Endothelial cell of umbilical vein (primary cell): ENCODE measurements around the gene GLT8D1.

Source experiments
- CTCF ChIP-seq, 2 donors: IDR thresholded peaks; 1 replicate in 1 of 2; 2 replicates in 1 of 2; pipeline ENCODE4 v1.5.1; 2011; ENCODE audit warnings: low read length in 2 of 2, mild to moderate bottlenecking in 2 of 2, moderate library complexity in 2 of 2, control low read depth in 1 of 2, inconsistent platforms in 1 of 2, low read depth in 1 of 2; ENCODE audit not compliant: insufficient read depth in 1 of 2; ENCODE audit errors: extremely low read depth in 1 of 2
- EZH2 ChIP-seq: IDR thresholded peaks from 2 replicates; pipeline ENCODE4 v1.6.1; 2012; ENCODE audit warnings: borderline replicate concordance, low read depth, mild to moderate bottlenecking, moderate library complexity, low read length, inconsistent platforms; ENCODE audit not compliant: severe bottlenecking
- POLR2A ChIP-seq: IDR thresholded peaks from 2 replicates; pipeline ENCODE4 v1.6.1; 2012; ENCODE audit warnings: low read depth, mild to moderate bottlenecking, control low read depth, low read length

GRCh38 chr3:52693071-52693470 is 12.5 kb downstream of the GLT8D1 start:
- TF ChIP-seq CTCF (IDR thresholded peaks at IDR 0.05; ENCODE audit: extremely low read depth in 1 of 2, insufficient read depth in 1 of 2, low read depth in 1 of 2, low read length in 2 of 2) (no peak), POLR2A (no peak), EZH2 (no peak)
